IPS DF 4.7 (cell line): ENCODE measurements around the gene STARD3.

ENCODE experiments used
- DNase-seq: peaks from one replicate; pipeline ENCODE4 v3.0.0-alpha.2; 2013; ENCODE audit warnings: low spot score; ENCODE audit errors: extremely low read depth

Gene STARD3

GRCh38 chr17:39671651-39672521 is 34.9 kb downstream of the STARD3 start:
- DNase-seq, result no peak

DNA sequence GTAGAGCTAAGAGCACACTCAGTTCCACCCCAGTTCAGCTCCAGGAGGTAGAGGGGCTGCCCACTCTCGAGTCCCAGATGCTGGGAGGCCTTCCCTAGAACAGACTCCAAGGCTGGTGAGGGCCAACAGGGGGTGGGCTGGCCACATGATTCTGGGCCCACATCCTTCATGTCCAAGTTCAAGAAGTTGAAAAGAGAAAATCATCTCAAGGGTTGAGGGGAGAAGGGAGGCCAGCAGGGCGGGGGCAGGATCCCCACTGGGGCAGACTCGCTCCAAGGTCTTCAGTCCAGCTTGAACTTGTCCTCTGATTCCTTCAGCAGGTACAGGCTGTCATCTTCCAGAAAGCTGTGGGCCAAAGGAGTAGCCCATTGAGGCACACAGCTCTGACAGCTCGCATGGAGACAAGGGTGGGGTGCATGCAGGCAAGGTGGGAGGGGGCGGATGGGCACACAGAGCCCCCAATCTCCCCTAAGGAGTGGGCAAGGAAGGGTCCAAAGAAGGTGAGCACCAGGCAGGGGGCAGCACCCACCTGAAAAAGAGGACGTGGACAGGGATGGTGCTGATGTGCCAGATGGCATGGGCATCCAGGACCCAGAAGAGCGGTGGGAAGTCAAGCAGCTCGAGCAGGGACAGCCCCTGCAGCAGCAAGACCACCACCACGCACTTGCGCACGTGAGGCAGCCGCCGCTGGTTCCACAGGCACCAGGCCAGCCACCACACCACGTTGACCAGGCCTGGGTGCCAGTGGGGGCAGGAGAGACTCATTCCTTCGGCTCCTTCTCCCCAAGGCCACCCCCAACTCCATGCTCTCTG is 35.8 kb downstream of the STARD3 start:
- DNase-seq, result no peak

- DNase-seq, result no peak
Observed at GRCh38 chr17:39673335-39674081, 36.6 kb downstream of the STARD3 start.

DNA sequence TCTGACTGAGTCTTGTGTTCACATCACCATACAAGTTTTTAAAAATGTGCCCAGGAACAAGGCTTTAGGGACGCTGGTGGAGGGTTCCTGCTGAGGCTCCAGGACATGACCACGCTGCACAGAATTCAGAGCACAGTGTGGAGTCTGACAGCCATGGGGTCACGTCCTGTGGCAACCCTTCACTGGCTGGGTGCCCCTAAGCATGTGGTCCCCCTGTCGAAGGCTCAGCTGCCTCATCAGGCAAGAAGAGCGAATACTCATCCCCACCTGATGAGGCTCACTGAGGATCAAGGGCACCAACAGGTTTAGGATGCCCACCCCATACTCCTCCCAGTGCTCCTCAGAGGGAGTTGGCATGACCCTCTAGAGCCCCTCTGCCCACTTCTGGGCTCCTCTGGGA is 37.2 kb downstream of the STARD3 start:
- DNase-seq, result no peak

GRCh38 chr17:39674702-39675389 is 37.9 kb downstream of the STARD3 start:
- no peak for DNase-seq

- no peak for DNase-seq
Observed at GRCh38 chr17:39675390-39676082, 38.6 kb downstream of the STARD3 start.

DNA sequence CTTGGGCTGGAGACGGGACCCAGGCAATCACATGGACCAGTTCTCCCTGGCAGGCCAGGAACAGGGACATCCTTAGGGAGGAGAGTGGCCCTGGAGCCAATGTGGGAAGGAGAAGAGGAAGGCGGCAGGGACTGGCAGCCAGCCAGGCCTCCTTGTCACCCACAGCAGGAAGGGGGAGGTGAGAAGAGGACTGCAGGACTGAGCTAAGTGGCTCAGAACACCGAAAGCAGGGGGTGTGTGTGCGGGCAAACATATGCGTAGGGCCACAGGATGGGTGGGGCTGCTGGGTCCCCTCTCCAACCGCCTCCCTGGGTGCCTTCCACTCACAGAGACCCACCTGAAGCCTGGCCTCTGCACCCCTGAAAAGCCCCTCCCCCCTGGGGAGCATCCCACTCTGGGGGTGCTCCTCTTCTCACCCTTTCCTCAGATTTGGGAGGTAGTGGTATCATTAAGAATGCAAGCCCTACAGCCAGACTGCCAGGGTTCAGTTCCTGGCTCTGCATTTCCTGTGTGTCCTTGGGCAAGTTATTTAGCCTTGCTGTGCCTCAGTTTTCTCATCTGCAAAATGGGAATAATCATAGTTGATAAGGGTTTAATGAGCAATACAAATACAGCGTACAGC is 39.4 kb downstream of the STARD3 start:
- no peak for DNase-seq

GRCh38 chr17:39677072-39677471 is 40.1 kb downstream of the STARD3 start:
- DNase-seq, result no peak

DNA sequence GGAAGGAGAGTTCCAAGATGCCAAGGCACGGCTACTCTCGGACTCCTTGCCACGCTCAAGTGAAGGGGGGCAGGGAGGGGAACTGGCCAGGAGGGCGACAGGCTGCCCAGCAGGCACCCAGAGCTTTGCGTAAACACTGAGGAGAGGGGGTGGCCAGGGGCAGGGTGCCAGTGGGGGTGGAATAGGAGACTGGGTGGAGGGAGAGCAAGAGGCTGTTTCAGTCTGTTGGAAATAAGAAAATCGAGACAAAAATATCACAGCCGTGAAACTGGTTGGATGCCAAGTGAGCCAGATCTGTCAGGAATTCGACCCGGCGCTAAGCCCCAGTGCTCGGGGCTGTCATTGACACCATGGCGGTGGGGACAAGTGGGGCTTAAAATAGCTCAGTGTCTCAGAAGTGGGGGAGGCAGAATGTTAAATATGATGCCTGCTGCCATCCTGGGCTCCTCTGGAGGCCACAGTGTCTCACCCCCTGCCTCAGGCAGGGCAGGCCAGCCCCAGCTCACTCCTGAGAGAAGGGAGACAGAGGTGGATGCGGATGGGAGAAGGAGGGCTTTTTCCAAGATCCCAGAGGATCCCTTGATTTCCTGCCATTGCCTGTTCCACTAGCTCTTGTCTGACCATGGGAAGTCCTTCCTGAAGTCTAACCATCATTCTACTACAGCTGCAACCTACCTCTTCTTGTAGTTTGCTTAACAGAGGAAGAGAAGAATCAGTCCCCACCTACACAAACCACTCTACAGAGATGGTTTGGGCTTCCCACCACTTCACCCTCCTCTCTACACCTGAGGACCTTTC is 40.8 kb downstream of the STARD3 start:
- DNase-seq, result no peak

GRCh38 chr17:39678340-39679116 is 41.6 kb downstream of the STARD3 start:
- DNase-seq, result no peak

DNA sequence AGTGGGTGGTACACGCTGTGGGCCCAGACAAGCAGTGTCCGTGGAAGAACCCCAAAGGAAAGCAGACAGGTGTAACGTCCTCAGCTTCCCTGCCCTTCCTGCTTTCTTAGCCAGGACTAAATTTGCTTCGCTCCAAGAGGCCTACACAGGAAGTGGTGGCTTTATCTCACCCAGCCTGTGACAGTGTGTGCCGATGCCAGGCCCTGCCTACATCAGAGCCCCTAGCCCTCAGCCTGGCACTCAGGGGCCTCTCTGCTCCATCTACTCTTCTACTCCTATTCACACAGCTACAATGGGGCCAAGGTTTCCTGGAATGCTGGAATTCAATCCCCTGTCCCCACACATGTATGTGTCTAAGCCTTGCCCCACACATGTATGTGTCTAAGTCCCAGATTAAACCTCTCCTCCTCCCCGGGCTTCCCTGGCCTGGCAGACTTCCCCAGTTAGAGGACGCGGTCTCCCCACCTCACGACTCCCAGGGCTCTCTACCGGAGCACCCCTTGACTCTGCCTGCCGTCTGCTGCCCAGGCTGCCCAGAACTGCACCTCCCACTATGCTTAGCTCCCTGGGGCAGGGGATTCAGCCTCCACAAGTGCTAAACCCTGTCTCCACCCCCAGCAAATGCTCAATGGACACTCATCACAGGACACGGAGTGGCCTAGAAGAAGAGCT is 42.7 kb downstream of the STARD3 start:
- no peak for DNase-seq

DNA sequence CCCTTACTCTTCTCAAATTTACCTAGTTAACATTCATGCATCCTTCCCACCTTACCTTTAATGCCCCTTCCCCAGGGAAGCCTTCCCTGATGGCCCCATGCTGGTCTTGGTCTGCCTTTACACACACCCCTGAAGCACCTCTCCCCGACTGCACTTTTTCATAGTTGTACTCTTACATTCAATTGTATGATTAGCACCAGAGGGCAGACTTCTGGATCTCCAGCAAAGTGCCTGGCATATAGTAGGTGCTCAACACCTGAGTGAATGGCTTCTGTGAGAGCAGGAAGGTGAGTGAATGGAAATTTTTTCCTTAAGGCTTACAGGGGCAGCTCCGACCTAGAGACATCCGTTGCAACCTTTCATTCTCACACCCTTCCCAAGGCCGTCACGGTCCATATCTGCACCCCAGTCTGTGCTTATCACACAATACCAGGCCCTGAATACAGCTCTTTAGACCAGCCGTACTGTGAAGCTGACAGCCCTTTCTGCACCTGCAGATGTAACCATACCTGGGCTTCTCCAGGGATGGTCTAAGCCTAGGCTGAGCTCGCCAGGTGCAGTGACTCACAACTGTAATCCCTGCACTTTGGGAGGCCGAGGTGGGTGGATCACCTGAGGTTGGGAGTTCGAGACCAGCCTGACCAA is 46.5 kb downstream of the STARD3 start:
- DNase-seq, result no peak

DNA sequence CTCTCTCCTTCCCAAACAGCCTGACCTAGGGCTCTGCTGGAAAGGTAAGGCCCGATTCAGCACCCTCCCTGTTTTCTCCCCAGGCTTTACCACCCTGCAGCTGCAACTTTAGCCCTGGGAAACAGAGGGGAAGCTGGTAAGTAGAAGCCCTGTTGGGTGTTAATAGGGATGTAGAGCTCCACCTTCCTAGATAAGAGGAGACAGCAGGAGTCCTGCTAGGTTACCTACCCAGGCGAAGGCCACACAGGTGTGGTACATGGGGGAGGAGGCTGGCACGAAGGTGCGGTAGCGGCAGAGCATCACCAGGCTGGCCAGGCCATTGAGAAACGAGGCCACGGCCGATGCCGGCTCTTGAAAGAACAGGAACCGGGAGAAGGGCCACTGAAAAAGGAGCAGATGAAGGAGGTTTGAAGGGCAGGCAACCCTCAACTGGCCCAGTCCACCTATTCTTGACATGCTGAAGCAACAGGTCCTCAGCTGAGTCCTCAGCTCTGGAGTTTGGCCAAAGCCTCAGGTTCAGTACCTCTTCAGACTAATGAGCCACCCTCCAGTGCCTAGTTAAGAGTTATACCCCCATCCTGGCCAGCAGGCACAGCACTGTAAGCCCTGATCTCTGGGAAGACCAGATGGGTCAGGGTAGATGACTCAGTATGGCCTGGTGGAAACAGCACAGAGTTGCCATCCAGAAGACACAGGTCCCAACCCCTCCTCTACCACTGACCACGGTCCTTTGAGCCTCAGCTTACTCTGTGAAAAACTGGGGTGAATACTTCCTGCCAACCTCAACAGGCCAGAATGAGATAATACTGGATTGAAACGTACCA is 47.6 kb downstream of the STARD3 start:
- no peak for DNase-seq

- no peak for DNase-seq
Observed at GRCh38 chr17:39687101-39687545, 50.2 kb downstream of the STARD3 start.

DNA sequence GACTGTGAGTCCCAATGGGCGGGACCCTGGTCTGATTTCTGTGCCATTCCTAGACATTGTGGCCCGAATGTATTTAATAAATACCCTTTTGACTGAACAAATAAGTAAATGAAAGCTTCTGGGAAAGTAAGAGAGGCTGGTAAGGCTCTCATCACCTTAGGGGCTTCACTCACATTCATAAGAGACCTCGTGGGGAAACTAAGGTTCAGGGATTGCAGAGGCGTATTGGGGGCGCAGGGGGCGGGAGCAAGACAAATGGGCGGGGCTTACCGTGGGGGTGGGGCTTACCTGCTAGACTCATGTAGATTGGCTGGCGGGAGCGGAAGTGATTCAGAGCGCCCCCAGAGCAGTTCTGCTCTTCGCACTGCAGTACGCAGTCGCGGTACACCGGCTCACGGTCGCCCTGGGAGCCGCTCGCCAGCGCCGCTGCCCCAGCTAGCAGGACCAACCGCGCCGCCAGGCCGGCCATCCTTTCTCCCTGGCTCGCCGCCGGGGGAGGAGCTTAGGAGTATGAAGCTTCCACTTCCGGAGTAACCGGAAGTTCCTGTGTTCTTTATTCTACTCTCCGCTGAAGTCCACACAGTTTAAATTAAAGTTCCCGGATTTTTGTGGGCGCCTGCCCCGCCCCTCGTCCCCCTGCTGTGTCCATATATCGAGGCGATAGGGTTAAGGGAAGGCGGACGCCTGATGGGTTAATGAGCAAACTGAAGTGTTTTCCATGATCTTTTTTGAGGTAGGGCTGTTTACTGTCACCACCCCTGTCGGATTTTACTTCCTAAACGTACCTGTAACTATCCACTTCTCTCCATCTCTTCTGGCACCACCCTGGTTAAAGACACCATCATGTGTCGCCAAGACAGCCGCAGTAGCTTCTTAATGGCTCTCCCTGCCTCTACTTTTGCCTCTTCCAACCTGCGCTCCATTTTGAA is 50.9 kb downstream of the STARD3 start, which contains the start of gene PGAP3:
Gene PGAP3 (minus strand): TSS at position 512 of the 929 bp plus-strand sequence. CDS start 43 bp downstream, at position 469.
- DNase-seq, result no peak
